Measurements from ENCODE around the gene GAGE12G. TPM values are rescaled to one million over a fixed set of nuclear protein-coding genes. Genes with fewer than 3 reads are reported as not detected.
A peak's percentile ranks its signal among the peaks of the same experiment; 100 is the strongest.
"Not testable (repeated sequence)": the region's sequence is repeated elsewhere in the genome, so short reads cannot be mapped to it uniquely, and the experiment has no call there.

Gene GAGE12G
- total RNA-seq, 5 donors from 2014 or later (not counting 1 experiment from before 2014, with no cell fraction given) = 0.63 to 0.64 TPM; not detected in 3

GRCh38 chrX:49579649-49580048 is 9.4 kb downstream of the GAGE12G start, which contains the start of gene GAGE12H:
GAGE12H (plus strand) TSS chrX:49579949; CDS start chrX:49581104, 1,155 bp downstream.
- H3K27me3 ChIP-seq (replicated peaks in 1 of 2; ENCODE audit: control insufficient read depth in 2 of 2, extremely low read depth in 1 of 2, insufficient read depth in 2 of 2, low read length in 1 of 2); H3K9me3 Mint-ChIP-seq; DNase-seq; POLR2A ChIA-PET; ATAC-seq (replicated peaks in 1 of 4); CTCF ChIA-PET; H3K36me3 Mint-ChIP-seq; H3K4me1 Mint-ChIP-seq; H3K9me3 ChIP-seq; H3K4me3 Mint-ChIP-seq; H3K36me3 ChIP-seq (ENCODE audit: control insufficient read depth in 2 of 2, extremely low read depth in 1 of 2, insufficient read depth in 1 of 2, low read length in 1 of 2); H3K4me1 ChIP-seq (ENCODE audit: control insufficient read depth in 1 of 2, extremely low read depth in 1 of 2, insufficient read depth in 2 of 2, low read length in 2 of 2); H3K27ac Mint-ChIP-seq; H3K4me3 ChIP-seq (ENCODE audit: control insufficient read depth in 1 of 2, extremely low read depth in 1 of 2, low read length in 1 of 2); H3K27ac ChIP-seq (ENCODE audit: low read length); H3K27me3 Mint-ChIP-seq: not testable (repeated sequence)
- no CpG with 5 or more reads among the region's 16 CpGs for WGBS (ENCODE audit: insufficient coverage)

- H3K36me3 ChIP-seq (ENCODE audit: control insufficient read depth in 2 of 2, extremely low read depth in 1 of 2, insufficient read depth in 1 of 2, low read length in 1 of 2); H3K27ac Mint-ChIP-seq; H3K27me3 Mint-ChIP-seq; H3K4me3 ChIP-seq (ENCODE audit: control insufficient read depth in 1 of 2, extremely low read depth in 1 of 2, low read length in 1 of 2); H3K9me3 Mint-ChIP-seq; POLR2A ChIA-PET; H3K36me3 Mint-ChIP-seq; H3K4me3 Mint-ChIP-seq; H3K4me1 Mint-ChIP-seq; H3K4me1 ChIP-seq (ENCODE audit: control insufficient read depth in 1 of 2, extremely low read depth in 1 of 2, insufficient read depth in 2 of 2, low read length in 2 of 2); H3K9me3 ChIP-seq; ATAC-seq (replicated peaks in 1 of 4); CTCF ChIA-PET; H3K27ac ChIP-seq (ENCODE audit: low read length); DNase-seq; H3K27me3 ChIP-seq (replicated peaks in 1 of 2; ENCODE audit: control insufficient read depth in 2 of 2, extremely low read depth in 1 of 2, insufficient read depth in 2 of 2, low read length in 1 of 2): not testable (repeated sequence)
- WGBS (ENCODE audit: insufficient coverage) = no CpG with 5 or more reads among the region's 16 CpGs
Measured at GRCh38 chrX:49589196-49589595, 19.0 kb downstream of the GAGE12G start, which contains the start of gene GAGE2A. GAGE2A (plus strand) TSS chrX:49589496; CDS start chrX:49590651, 1,155 bp downstream.

- H3K27ac Mint-ChIP-seq; H3K9me3 Mint-ChIP-seq; ATAC-seq (replicated peaks in 1 of 4); H3K27me3 Mint-ChIP-seq; H3K27ac ChIP-seq (ENCODE audit: low read length); H3K36me3 ChIP-seq (ENCODE audit: control insufficient read depth in 2 of 2, extremely low read depth in 1 of 2, insufficient read depth in 1 of 2, low read length in 1 of 2); H3K36me3 Mint-ChIP-seq; H3K4me3 ChIP-seq (ENCODE audit: control insufficient read depth in 1 of 2, extremely low read depth in 1 of 2, low read length in 1 of 2); CTCF ChIA-PET; H3K4me1 Mint-ChIP-seq; H3K27me3 ChIP-seq (replicated peaks in 1 of 2; ENCODE audit: control insufficient read depth in 2 of 2, extremely low read depth in 1 of 2, insufficient read depth in 2 of 2, low read length in 1 of 2); H3K4me1 ChIP-seq (ENCODE audit: control insufficient read depth in 1 of 2, extremely low read depth in 1 of 2, insufficient read depth in 2 of 2, low read length in 2 of 2); POLR2A ChIA-PET; H3K9me3 ChIP-seq; H3K4me3 Mint-ChIP-seq: not testable (repeated sequence)
- peak in 11 of 35 experiments; percentile 0 to 16 (median 2) for DNase-seq
- 98% methylated on average over 11 of the region's 37 CpGs for WGBS (ENCODE audit: insufficient coverage)
Measured at GRCh38 chrX:49589769-49590478, 19.7 kb downstream of the GAGE12G start.

- H3K36me3 Mint-ChIP-seq; CTCF ChIA-PET; H3K4me1 ChIP-seq (ENCODE audit: control insufficient read depth in 1 of 2, extremely low read depth in 1 of 2, insufficient read depth in 2 of 2, low read length in 2 of 2); H3K9me3 Mint-ChIP-seq; H3K27me3 ChIP-seq (replicated peaks in 1 of 2; ENCODE audit: control insufficient read depth in 2 of 2, extremely low read depth in 1 of 2, insufficient read depth in 2 of 2, low read length in 1 of 2); H3K4me1 Mint-ChIP-seq; H3K4me3 ChIP-seq (ENCODE audit: control insufficient read depth in 1 of 2, extremely low read depth in 1 of 2, low read length in 1 of 2); POLR2A ChIA-PET; H3K9me3 ChIP-seq; H3K4me3 Mint-ChIP-seq; H3K36me3 ChIP-seq (ENCODE audit: control insufficient read depth in 2 of 2, extremely low read depth in 1 of 2, insufficient read depth in 1 of 2, low read length in 1 of 2); H3K27me3 Mint-ChIP-seq; H3K27ac Mint-ChIP-seq; H3K27ac ChIP-seq (ENCODE audit: low read length); ATAC-seq (replicated peaks in 1 of 4): not testable (repeated sequence)
- DNase-seq = peak in 1 of 35 experiments; percentile 6
- no CpG with 5 or more reads among the region's 17 CpGs for WGBS (ENCODE audit: insufficient coverage)
Measured at GRCh38 chrX:49590488-49590887, 20.3 kb downstream of the GAGE12G start.

- DNase-seq; H3K36me3 Mint-ChIP-seq; H3K36me3 ChIP-seq (ENCODE audit: control insufficient read depth in 2 of 2, extremely low read depth in 1 of 2, insufficient read depth in 1 of 2, low read length in 1 of 2); H3K27me3 ChIP-seq (replicated peaks in 1 of 2; ENCODE audit: control insufficient read depth in 2 of 2, extremely low read depth in 1 of 2, insufficient read depth in 2 of 2, low read length in 1 of 2); H3K4me1 ChIP-seq (ENCODE audit: control insufficient read depth in 1 of 2, extremely low read depth in 1 of 2, insufficient read depth in 2 of 2, low read length in 2 of 2); H3K4me1 Mint-ChIP-seq; H3K27me3 Mint-ChIP-seq; H3K4me3 Mint-ChIP-seq; H3K4me3 ChIP-seq (ENCODE audit: control insufficient read depth in 1 of 2, extremely low read depth in 1 of 2, low read length in 1 of 2); H3K27ac ChIP-seq (ENCODE audit: low read length); ATAC-seq (replicated peaks in 1 of 4); H3K9me3 ChIP-seq; POLR2A ChIA-PET; CTCF ChIA-PET; H3K9me3 Mint-ChIP-seq; H3K27ac Mint-ChIP-seq: not testable (repeated sequence)
- no CpG with 5 or more reads among the region's 16 CpGs for WGBS (ENCODE audit: insufficient coverage)
Measured at GRCh38 chrX:49598720-49599119, 28.5 kb downstream of the GAGE12G start, which contains the start of gene GAGE1. GAGE1 (plus strand) TSS chrX:49599020; CDS start chrX:49600175, 1,155 bp downstream.

GRCh38 chrX:49610718-49611310 is 40.6 kb downstream of the GAGE12G start:
- Mint-ChIP-seq H3K36me3 (no peaks in the 10 kb centered on the region), H3K9me3 (no peaks in the 10 kb centered on the region), H3K4me3 (no peak overlapping the region), H3K27me3 (peaks cover 0 to 33% of the 10 kb centered on the region in 2 donors), H3K27ac (no peak overlapping the region), H3K4me1 (no peaks in the 10 kb centered on the region)
- no peaks in the 10 kb centered on the region for H3K4me1 ChIP-seq (ENCODE audit: control insufficient read depth in 1 of 2, extremely low read depth in 1 of 2, insufficient read depth in 2 of 2, low read length in 2 of 2)
- WGBS (ENCODE audit: insufficient coverage) = no CpG with 5 or more reads among the region's 7 CpGs
- H3K36me3 ChIP-seq (ENCODE audit: control insufficient read depth in 2 of 2, extremely low read depth in 1 of 2, insufficient read depth in 1 of 2, low read length in 1 of 2) = no peaks in the 10 kb centered on the region
- no peaks in the 10 kb centered on the region for H3K9me3 ChIP-seq
- ChIA-PET CTCF (no interaction called here), POLR2A (no interaction called here)
- no peak overlapping the region for H3K4me3 ChIP-seq (ENCODE audit: control insufficient read depth in 1 of 2, extremely low read depth in 1 of 2, low read length in 1 of 2)
- no peak for ATAC-seq (replicated peaks in 1 of 4)
- H3K27ac ChIP-seq (ENCODE audit: low read length) = no peak overlapping the region
- DNase-seq = no peak
- peaks cover 0 to 2% of the 10 kb centered on the region in 2 experiments for H3K27me3 ChIP-seq (replicated peaks in 1 of 2; ENCODE audit: control insufficient read depth in 2 of 2, extremely low read depth in 1 of 2, insufficient read depth in 2 of 2, low read length in 1 of 2)
